HFFc6 (cell line): ENCODE measurements around the gene ARMC9. TPM values are rescaled to one million over a fixed set of nuclear protein-coding genes. Genes with fewer than 3 reads are reported as not detected.
A peak's percentile ranks its signal among the peaks of the same experiment; 100 is the strongest.
"Not testable (repeated sequence)": the region's sequence is repeated elsewhere in the genome, so short reads cannot be mapped to it uniquely, and the experiment has no call there.

Experiments used
- DNase-seq: peaks from one replicate; pipeline ENCODE4 v3.0.0-alpha.2; 2018
- H3K27ac Mint-ChIP-seq: 2 replicates; pipeline ENCODE4 v1.8.0; 2020; ENCODE audit warnings: mild to moderate bottlenecking, mixed read lengths
- H3K27me3 Mint-ChIP-seq: 2 replicates; pipeline ENCODE4 v1.8.0; 2021; ENCODE audit warnings: mild to moderate bottlenecking, moderate library complexity, mixed read lengths; ENCODE audit not compliant: insufficient read depth
- H3K36me3 Mint-ChIP-seq: 2 replicates; pipeline ENCODE4 v1.8.0; 2021; ENCODE audit warnings: low read depth, mixed read lengths
- H3K4me1 Mint-ChIP-seq: 2 replicates; pipeline ENCODE4 v1.8.0; 2020; ENCODE audit warnings: low read depth, mixed read lengths
- H3K4me3 Mint-ChIP-seq: 2 replicates; pipeline ENCODE4 v1.8.0; 2020; ENCODE audit warnings: mild to moderate bottlenecking, moderate library complexity, mixed read lengths
- H3K9me3 Mint-ChIP-seq: 2 replicates; pipeline ENCODE4 v1.8.0; 2020; ENCODE audit warnings: mild to moderate bottlenecking, mixed read lengths
- CTCF ChIP-seq: fragments of 200-600 bp; sonication (generic); IDR thresholded peaks from 2 replicates; pipeline ENCODE4 v1.5.0; 2021; ENCODE audit warnings: antibody characterized with exemption, mild to moderate bottlenecking
- total RNA-seq, 6 experiments: library from RNA; stranded (reverse); fragmentation: NEBNext Ultra II Directional; extraction: Animal tissue kit (Norgen Biotek cat#: 25700); gene quantifications; 2 replicates in 1 of 6; 3 replicates in 5 of 6; pipeline ENCODE4 v1.2.3, GENCODE V29; 2021

Gene ARMC9
- total RNA-seq, 6 experiments from 2014 or later = 49.3 to 93.2 (median 55.7) TPM

- TF ChIP-seq CTCF = no peak
- H3K27me3 Mint-ChIP-seq = no peaks in the 10 kb centered on the region
- H3K4me1 Mint-ChIP-seq = peaks cover 16% of the 10 kb centered on the region
- no peak overlapping the region for H3K27ac Mint-ChIP-seq
- no peak for DNase-seq
- H3K36me3 Mint-ChIP-seq = peaks cover 3% of the 10 kb centered on the region; the same call in 1 of the 2 replicates
- H3K9me3 Mint-ChIP-seq = no peaks in the 10 kb centered on the region
- no peak overlapping the region for H3K4me3 Mint-ChIP-seq
These were observed 101.7 kb downstream of the ARMC9 start for GRCh38 chr2:231300020-231300721.

GRCh38 chr2:231300722-231301076 lies 102.3 kb downstream of the ARMC9 start:
- Mint-ChIP-seq H3K36me3 (peaks cover 9% of the 10 kb centered on the region; the same call in 1 of the 2 replicates), H3K27me3 (no peaks in the 10 kb centered on the region), H3K27ac (no peak overlapping the region), H3K4me1 (peaks cover 16% of the 10 kb centered on the region), H3K9me3 (no peaks in the 10 kb centered on the region), H3K4me3 (no peak overlapping the region)
- TF ChIP-seq CTCF = no peak
- DNase-seq = no peak

GRCh38 chr2:231304259-231304658 lies 105.8 kb downstream of the ARMC9 start:
- DNase-seq, H3K27ac Mint-ChIP-seq: not testable (repeated sequence)
- H3K4me1 Mint-ChIP-seq = peaks cover 10% of the 10 kb centered on the region; the same call in 1 of the 2 replicates

GRCh38 chr2:231305221-231305620 lies 106.8 kb downstream of the ARMC9 start:
- H3K27me3 Mint-ChIP-seq = no peaks in the 10 kb centered on the region
- no peak overlapping the region for H3K27ac Mint-ChIP-seq
- H3K36me3 Mint-ChIP-seq = peaks cover 9% of the 10 kb centered on the region; the same call in 1 of the 2 replicates
- no peak for DNase-seq
- no peaks in the 10 kb centered on the region for H3K9me3 Mint-ChIP-seq
- TF ChIP-seq CTCF = no peak
- peaks cover 7% of the 10 kb centered on the region; the same call in 1 of the 2 replicates for H3K4me1 Mint-ChIP-seq
- H3K4me3 Mint-ChIP-seq = no peak overlapping the region

More at GRCh38 chr2:231304259-231304658, 105.8 kb downstream of the ARMC9 start:
- H3K9me3 Mint-ChIP-seq, H3K36me3 Mint-ChIP-seq, H3K27me3 Mint-ChIP-seq, H3K4me3 Mint-ChIP-seq: not testable (repeated sequence)

GRCh38 chr2:231306791-231307393 lies 108.5 kb downstream of the ARMC9 start:
- peaks cover 5% of the 10 kb centered on the region; the same call in 1 of the 2 replicates for H3K4me1 Mint-ChIP-seq
- TF ChIP-seq CTCF = no peak
- DNase-seq = no peak
- H3K9me3 Mint-ChIP-seq = no peaks in the 10 kb centered on the region
- H3K36me3 Mint-ChIP-seq = peaks cover 9% of the 10 kb centered on the region; the same call in 1 of the 2 replicates
- no peak overlapping the region for H3K27ac Mint-ChIP-seq
- peaks cover 6% of the 10 kb centered on the region; the same call in 1 of the 2 replicates for H3K27me3 Mint-ChIP-seq
- no peak overlapping the region for H3K4me3 Mint-ChIP-seq

- H3K27ac Mint-ChIP-seq = peak overlapping the region; percentile 65
- no peaks in the 10 kb centered on the region for H3K9me3 Mint-ChIP-seq
- peaks cover 5% of the 10 kb centered on the region; the same call in 1 of the 2 replicates for H3K4me1 Mint-ChIP-seq
- TF ChIP-seq CTCF = no peak
- peaks cover 9% of the 10 kb centered on the region; the same call in 1 of the 2 replicates for H3K36me3 Mint-ChIP-seq
- no peak for DNase-seq
- no peak overlapping the region for H3K4me3 Mint-ChIP-seq
- H3K27me3 Mint-ChIP-seq = peaks cover 6% of the 10 kb centered on the region; the same call in 1 of the 2 replicates
These were observed 109.8 kb downstream of the ARMC9 start for GRCh38 chr2:231308219-231308618.
